ENCODE results near the gene LMNA.

- TF ChIP-seq POLR2AphosphoS5 (IDR thresholded peaks at IDR 0.05; ENCODE audit: low read depth, low read length) (no peak), TAF1 (IDR thresholded peaks at IDR 0.05; ENCODE audit: borderline replicate concordance, insufficient read depth, low read length) (no peak), SIN3A (IDR thresholded peaks at IDR 0.05; ENCODE audit: borderline replicate concordance, insufficient read depth, low read length) (no peak)
- TF ChIP-seq, protein P1, sequence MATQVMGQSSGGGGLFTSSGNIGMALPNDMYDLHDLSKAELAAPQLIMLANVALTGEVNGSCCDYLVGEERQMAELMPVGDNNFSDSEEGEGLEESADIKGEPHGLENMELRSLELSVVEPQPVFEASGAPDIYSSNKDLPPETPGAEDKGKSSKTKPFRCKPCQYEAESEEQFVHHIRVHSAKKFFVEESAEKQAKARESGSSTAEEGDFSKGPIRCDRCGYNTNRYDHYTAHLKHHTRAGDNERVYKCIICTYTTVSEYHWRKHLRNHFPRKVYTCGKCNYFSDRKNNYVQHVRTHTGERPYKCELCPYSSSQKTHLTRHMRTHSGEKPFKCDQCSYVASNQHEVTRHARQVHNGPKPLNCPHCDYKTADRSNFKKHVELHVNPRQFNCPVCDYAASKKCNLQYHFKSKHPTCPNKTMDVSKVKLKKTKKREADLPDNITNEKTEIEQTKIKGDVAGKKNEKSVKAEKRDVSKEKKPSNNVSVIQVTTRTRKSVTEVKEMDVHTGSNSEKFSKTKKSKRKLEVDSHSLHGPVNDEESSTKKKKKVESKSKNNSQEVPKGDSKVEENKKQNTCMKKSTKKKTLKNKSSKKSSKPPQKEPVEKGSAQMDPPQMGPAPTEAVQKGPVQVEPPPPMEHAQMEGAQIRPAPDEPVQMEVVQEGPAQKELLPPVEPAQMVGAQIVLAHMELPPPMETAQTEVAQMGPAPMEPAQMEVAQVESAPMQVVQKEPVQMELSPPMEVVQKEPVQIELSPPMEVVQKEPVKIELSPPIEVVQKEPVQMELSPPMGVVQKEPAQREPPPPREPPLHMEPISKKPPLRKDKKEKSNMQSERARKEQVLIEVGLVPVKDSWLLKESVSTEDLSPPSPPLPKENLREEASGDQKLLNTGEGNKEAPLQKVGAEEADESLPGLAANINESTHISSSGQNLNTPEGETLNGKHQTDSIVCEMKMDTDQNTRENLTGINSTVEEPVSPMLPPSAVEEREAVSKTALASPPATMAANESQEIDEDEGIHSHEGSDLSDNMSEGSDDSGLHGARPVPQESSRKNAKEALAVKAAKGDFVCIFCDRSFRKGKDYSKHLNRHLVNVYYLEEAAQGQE (IDR thresholded peaks at IDR 0.05; ENCODE audit: insufficient read depth in 1 of 2, low read depth in 2 of 2, low read length in 2 of 2) = no peak
Observed at GRCh38 chr1:156120318-156120717, 5.8 kb downstream of the LMNA start.

Measured in PFSK-1 (cell line).